ENCODE results near the gene ACAT2. TPM values are rescaled to one million over a fixed set of nuclear protein-coding genes. Genes with fewer than 3 reads are reported as not detected.
"Not testable (repeated sequence)": the region's sequence is repeated elsewhere in the genome, so short reads cannot be mapped to it uniquely, and the experiment has no call there.

The ACAT2 gene
- polyA plus RNA-seq (2013, experiment 1 of 2), result 183 TPM
- polyA plus RNA-seq (2013, experiment 2 of 2), result 188 TPM

GRCh38 chr6:159761873-159762680 lies at the start of gene ACAT2:
Gene ACAT2, plus strand, starts transcription at chr6:159762045. Its CDS starts 43 bp downstream, at chr6:159762088.
- Histone ChIP-seq H3K9ac (ENCODE audit: low read depth, low read length) (peak within 1 kb of the TSS; percentile 94), H3K4me1 (ENCODE audit: insufficient read depth, low read length) (peaks cover 11% of the 10 kb centered on the region), H3K36me3 (ENCODE audit: insufficient read depth, low read length) (peaks cover 54% of the 10 kb centered on the region), H3K27ac (ENCODE audit: low read depth, low read length) (peak within 1 kb of the TSS; percentile 99), H3K9me3 (ENCODE audit: insufficient read depth, low read depth, low read length) (no peaks in the 10 kb centered on the region), H3K27me3 (ENCODE audit: insufficient read depth, low read length) (no peaks in the 10 kb centered on the region), H3K4me3 (ENCODE audit: low read length) (peak within 1 kb of the TSS; percentile 95)
- whole genome bisulfite sequencing, result 60% methylated on average over 76 of the region's 76 CpGs

GRCh38 chr6:159712389-159712788 lies 49.5 kb upstream of the ACAT2 start:
- not testable (repeated sequence) for H3K9ac ChIP-seq (ENCODE audit: low read depth, low read length); H3K36me3 ChIP-seq (ENCODE audit: insufficient read depth, low read length); H3K9me3 ChIP-seq (ENCODE audit: insufficient read depth, low read depth, low read length); H3K27ac ChIP-seq (ENCODE audit: low read depth, low read length); H3K27me3 ChIP-seq (ENCODE audit: insufficient read depth, low read length); H3K4me1 ChIP-seq (ENCODE audit: insufficient read depth, low read length); H3K4me3 ChIP-seq (ENCODE audit: low read length)
- WGBS, result 88% methylated on average over 3 of the region's 3 CpGs

- Histone ChIP-seq H3K9ac (ENCODE audit: low read depth, low read length) (no peak overlapping the region), H3K27ac (ENCODE audit: low read depth, low read length) (no peak overlapping the region), H3K4me3 (ENCODE audit: low read length) (no peak overlapping the region), H3K36me3 (ENCODE audit: insufficient read depth, low read length) (no peaks in the 10 kb centered on the region), H3K27me3 (ENCODE audit: insufficient read depth, low read length) (no peaks in the 10 kb centered on the region), H3K4me1 (ENCODE audit: insufficient read depth, low read length) (no peaks in the 10 kb centered on the region), H3K9me3 (ENCODE audit: insufficient read depth, low read depth, low read length) (no peaks in the 10 kb centered on the region)
- WGBS, result 95% methylated on average over 7 of the region's 7 CpGs
Observed at GRCh38 chr6:159713984-159714383, 47.9 kb upstream of the ACAT2 start.

GRCh38 chr6:159714404-159714803 lies 47.4 kb upstream of the ACAT2 start:
- Histone ChIP-seq H3K9me3 (ENCODE audit: insufficient read depth, low read depth, low read length) (no peaks in the 10 kb centered on the region), H3K9ac (ENCODE audit: low read depth, low read length) (no peak overlapping the region), H3K36me3 (ENCODE audit: insufficient read depth, low read length) (no peaks in the 10 kb centered on the region), H3K4me3 (ENCODE audit: low read length) (no peak overlapping the region), H3K27ac (ENCODE audit: low read depth, low read length) (no peak overlapping the region), H3K27me3 (ENCODE audit: insufficient read depth, low read length) (no peaks in the 10 kb centered on the region), H3K4me1 (ENCODE audit: insufficient read depth, low read length) (no peaks in the 10 kb centered on the region)
- WGBS, result 92% methylated on average over 5 of the region's 5 CpGs

- 61% methylated on average over 3 of the region's 3 CpGs for WGBS
- no peak overlapping the region for H3K27ac ChIP-seq (ENCODE audit: low read depth, low read length)
- no peaks in the 10 kb centered on the region for H3K9me3 ChIP-seq (ENCODE audit: insufficient read depth, low read depth, low read length)
- H3K4me3 ChIP-seq (ENCODE audit: low read length), result no peak overlapping the region
- no peaks in the 10 kb centered on the region for H3K4me1 ChIP-seq (ENCODE audit: insufficient read depth, low read length)
- H3K27me3 ChIP-seq (ENCODE audit: insufficient read depth, low read length), result no peaks in the 10 kb centered on the region
- no peaks in the 10 kb centered on the region for H3K36me3 ChIP-seq (ENCODE audit: insufficient read depth, low read length)
- no peak overlapping the region for H3K9ac ChIP-seq (ENCODE audit: low read depth, low read length)
Observed at GRCh38 chr6:159715166-159715565, 46.7 kb upstream of the ACAT2 start.

- Histone ChIP-seq H3K27ac (ENCODE audit: low read depth, low read length) (no peak overlapping the region), H3K27me3 (ENCODE audit: insufficient read depth, low read length) (no peaks in the 10 kb centered on the region), H3K4me1 (ENCODE audit: insufficient read depth, low read length) (no peaks in the 10 kb centered on the region), H3K36me3 (ENCODE audit: insufficient read depth, low read length) (no peaks in the 10 kb centered on the region), H3K4me3 (ENCODE audit: low read length) (no peak overlapping the region), H3K9ac (ENCODE audit: low read depth, low read length) (no peak overlapping the region), H3K9me3 (ENCODE audit: insufficient read depth, low read depth, low read length) (no peaks in the 10 kb centered on the region)
- 94% methylated on average over 3 of the region's 3 CpGs for WGBS
Observed at GRCh38 chr6:159715605-159716004, 46.2 kb upstream of the ACAT2 start.

- whole genome bisulfite sequencing, result 91% methylated on average over 5 of the region's 5 CpGs
- Histone ChIP-seq H3K9ac (ENCODE audit: low read depth, low read length) (no peak overlapping the region), H3K4me3 (ENCODE audit: low read length) (no peak overlapping the region), H3K27me3 (ENCODE audit: insufficient read depth, low read length) (no peaks in the 10 kb centered on the region), H3K4me1 (ENCODE audit: insufficient read depth, low read length) (no peaks in the 10 kb centered on the region), H3K27ac (ENCODE audit: low read depth, low read length) (no peak overlapping the region), H3K9me3 (ENCODE audit: insufficient read depth, low read depth, low read length) (no peaks in the 10 kb centered on the region), H3K36me3 (ENCODE audit: insufficient read depth, low read length) (no peaks in the 10 kb centered on the region)
Observed at GRCh38 chr6:159716247-159717096, 45.4 kb upstream of the ACAT2 start.

GRCh38 chr6:159718634-159719033 lies 43.2 kb upstream of the ACAT2 start:
- Histone ChIP-seq H3K4me3 (ENCODE audit: low read length) (no peak overlapping the region), H3K4me1 (ENCODE audit: insufficient read depth, low read length) (no peaks in the 10 kb centered on the region), H3K36me3 (ENCODE audit: insufficient read depth, low read length) (0 out of 2 replicates have a peak, but pooled peaks cover 5% of the 10 kb centered on the region), H3K9ac (ENCODE audit: low read depth, low read length) (no peak overlapping the region), H3K9me3 (ENCODE audit: insufficient read depth, low read depth, low read length) (no peaks in the 10 kb centered on the region), H3K27me3 (ENCODE audit: insufficient read depth, low read length) (no peaks in the 10 kb centered on the region), H3K27ac (ENCODE audit: low read depth, low read length) (no peak overlapping the region)
- WGBS, result 83% methylated on average over 3 of the region's 3 CpGs

GRCh38 chr6:159719287-159719686 lies 42.6 kb upstream of the ACAT2 start:
- Histone ChIP-seq H3K9me3 (ENCODE audit: insufficient read depth, low read depth, low read length) (no peaks in the 10 kb centered on the region), H3K9ac (ENCODE audit: low read depth, low read length) (no peak overlapping the region), H3K27me3 (ENCODE audit: insufficient read depth, low read length) (no peaks in the 10 kb centered on the region), H3K36me3 (ENCODE audit: insufficient read depth, low read length) (0 out of 2 replicates have a peak, but pooled peaks cover 5% of the 10 kb centered on the region), H3K4me1 (ENCODE audit: insufficient read depth, low read length) (no peaks in the 10 kb centered on the region), H3K27ac (ENCODE audit: low read depth, low read length) (no peak overlapping the region), H3K4me3 (ENCODE audit: low read length) (no peak overlapping the region)
- WGBS, result 97% methylated on average over 7 of the region's 7 CpGs

GRCh38 chr6:159720708-159721107 lies 41.1 kb upstream of the ACAT2 start:
- H3K4me1 ChIP-seq (ENCODE audit: insufficient read depth, low read length), result no peaks in the 10 kb centered on the region
- no peak overlapping the region for H3K9ac ChIP-seq (ENCODE audit: low read depth, low read length)
- WGBS, result 89% methylated on average over 6 of the region's 7 CpGs

GRCh38 chr6:159721981-159722380 lies 39.9 kb upstream of the ACAT2 start:
- not testable (repeated sequence) for H3K9me3 ChIP-seq (ENCODE audit: insufficient read depth, low read depth, low read length); H3K4me3 ChIP-seq (ENCODE audit: low read length); H3K27ac ChIP-seq (ENCODE audit: low read depth, low read length); H3K9ac ChIP-seq (ENCODE audit: low read depth, low read length); H3K4me1 ChIP-seq (ENCODE audit: insufficient read depth, low read length); H3K36me3 ChIP-seq (ENCODE audit: insufficient read depth, low read length); H3K27me3 ChIP-seq (ENCODE audit: insufficient read depth, low read length)
- WGBS, result 97% methylated on average over 3 of the region's 3 CpGs

More at GRCh38 chr6:159720708-159721107, 41.1 kb upstream of the ACAT2 start:
- H3K9me3 ChIP-seq (ENCODE audit: insufficient read depth, low read depth, low read length), result no peaks in the 10 kb centered on the region
- H3K27me3 ChIP-seq (ENCODE audit: insufficient read depth, low read length), result no peaks in the 10 kb centered on the region
- H3K36me3 ChIP-seq (ENCODE audit: insufficient read depth, low read length), result 0 out of 2 replicates have a peak, but pooled peaks cover 5% of the 10 kb centered on the region
- no peak overlapping the region for H3K4me3 ChIP-seq (ENCODE audit: low read length)
- no peak overlapping the region for H3K27ac ChIP-seq (ENCODE audit: low read depth, low read length)
